ENCODE data around the gene TBX18.
A peak's percentile ranks its signal among the peaks of the same experiment; 100 is the strongest.

The TBX18 gene

GRCh38 chr6:84763886-84764331 lies 489 bp downstream of the TBX18 start:
- no peaks in the 10 kb centered on the region for H3K9me3 ChIP-seq (ENCODE audit: control insufficient read depth, insufficient read depth, low read depth, low read length)
- ChIA-PET POLR2A (interaction anchor here (0.5 to 5.4 kb wide), 6 partner anchors 10 to 914 kb away, joined by 3 to 69 read pairs (median 4); no protein-coding TSS in a partner anchor), CTCF (interaction anchor here (0.7 to 2.2 kb wide), 3 partner anchors 10 to 342 kb away, joined by 3 to 10 read pairs (median 5); no protein-coding TSS in a partner anchor)
- H3K4me3 ChIP-seq (ENCODE audit: low read depth, low read length): peak overlapping the region; percentile 59
- peaks cover 6% of the 10 kb centered on the region; the same call in 1 of the 2 replicates for H3K4me1 ChIP-seq (ENCODE audit: control insufficient read depth, insufficient read depth, low read length)
- peaks cover 8 to 9% of the 10 kb centered on the region in 2 experiments; a peak in 2 of 3 replicates for H3K36me3 ChIP-seq (ENCODE audit: control insufficient read depth in 2 of 2, insufficient read depth in 1 of 2, low read length in 2 of 2)
- H3K27ac ChIP-seq (ENCODE audit: extremely low read depth, low read depth, low read length): peak overlapping the region; percentile 97
- TF ChIP-seq ZBTB20 (tag by site-specific recombination; IDR thresholded peaks at IDR 0.05): peak; percentile 4; the same call in 1 of the 2 replicates
- no peak for TF ChIP-seq ZXDB (tag by site-specific recombination; IDR thresholded peaks at IDR 0.05)
- no peak for TF ChIP-seq ZNF426 (tag by site-specific recombination; IDR thresholded peaks at IDR 0.05)
- no peak for TF ChIP-seq ZNF600 (tag by site-specific recombination; IDR thresholded peaks at IDR 0.05)
- TF ChIP-seq ZBTB7A (tag by site-specific recombination; IDR thresholded peaks at IDR 0.05; ENCODE audit: low read depth): peak; percentile 35; the same call in 1 of the 2 replicates
- TF ChIP-seq ZNF26 (tag by site-specific recombination; IDR thresholded peaks at IDR 0.05): no peak
- TF ChIP-seq ZSCAN16 (tag by site-specific recombination; IDR thresholded peaks at IDR 0.05): 0 out of 2 replicates have a peak, but pooled peaks have one; percentile 43
- TF ChIP-seq ZFHX2 (tag by site-specific recombination; conservative IDR thresholded peaks at IDR 0.05): peak; percentile 50; the same call in 1 of the 2 replicates
- no peak for TF ChIP-seq ZNF138 (tag by site-specific recombination; IDR thresholded peaks at IDR 0.05; ENCODE audit: borderline replicate concordance)
- no peak for TF ChIP-seq GLI4 (tag by site-specific recombination; IDR thresholded peaks at IDR 0.05)
- no peak for TF ChIP-seq SP3 (tag by site-specific recombination; IDR thresholded peaks at IDR 0.05)
- no peak for TF ChIP-seq KLF10 (tag by site-specific recombination; IDR thresholded peaks at IDR 0.05)
- no peak for TF ChIP-seq ZNF560 (tag by site-specific recombination; IDR thresholded peaks at IDR 0.05; ENCODE audit: borderline replicate concordance)
- TF ChIP-seq ZNF398 (tag by site-specific recombination; IDR thresholded peaks at IDR 0.05): peak; percentile 68; the same call in 1 of the 2 replicates
- no peak for TF ChIP-seq BCL11B (tag by site-specific recombination; IDR thresholded peaks at IDR 0.05; ENCODE audit: low read depth)
- peak; percentile 7; the same call in 1 of the 2 replicates for TF ChIP-seq ZNF394 (tag by site-specific recombination; IDR thresholded peaks at IDR 0.05; ENCODE audit: borderline replicate concordance)
- no peak for TF ChIP-seq MZF1 (tag by site-specific recombination; IDR thresholded peaks at IDR 0.05; ENCODE audit: borderline replicate concordance)
- no peak for TF ChIP-seq ZEB2 (tag by site-specific recombination; IDR thresholded peaks at IDR 0.05)
- no peak for TF ChIP-seq ZNF148 (tag by site-specific recombination; IDR thresholded peaks at IDR 0.05; ENCODE audit: borderline replicate concordance)
- no peak for TF ChIP-seq PATZ1 (tag by site-specific recombination; IDR thresholded peaks at IDR 0.05)
- TF ChIP-seq ZNF211 (tag by site-specific recombination; IDR thresholded peaks at IDR 0.05; ENCODE audit: low read depth): no peak
- no peak for TF ChIP-seq ZNF580 (tag by site-specific recombination; IDR thresholded peaks at IDR 0.05)
- no peak for TF ChIP-seq ZNF132 (tag by site-specific recombination; IDR thresholded peaks at IDR 0.05; ENCODE audit: borderline replicate concordance)
- TF ChIP-seq ZBTB11 (tag by site-specific recombination; conservative IDR thresholded peaks at IDR 0.05; ENCODE audit: low read depth): no peak
- TF ChIP-seq ZNF621 (tag by site-specific recombination; IDR thresholded peaks at IDR 0.05): no peak
